ENCODE results near the gene SPAG16. TPM values are rescaled to one million over a fixed set of nuclear protein-coding genes. Genes with fewer than 3 reads are reported as not detected.

The SPAG16 gene
- total and polyA plus RNA-seq, 2 of the 13 experiments (the other 11 are each of a cell fraction or from before 2014, with no cell fraction given) = 9.6 to 26.5 TPM

DNA sequence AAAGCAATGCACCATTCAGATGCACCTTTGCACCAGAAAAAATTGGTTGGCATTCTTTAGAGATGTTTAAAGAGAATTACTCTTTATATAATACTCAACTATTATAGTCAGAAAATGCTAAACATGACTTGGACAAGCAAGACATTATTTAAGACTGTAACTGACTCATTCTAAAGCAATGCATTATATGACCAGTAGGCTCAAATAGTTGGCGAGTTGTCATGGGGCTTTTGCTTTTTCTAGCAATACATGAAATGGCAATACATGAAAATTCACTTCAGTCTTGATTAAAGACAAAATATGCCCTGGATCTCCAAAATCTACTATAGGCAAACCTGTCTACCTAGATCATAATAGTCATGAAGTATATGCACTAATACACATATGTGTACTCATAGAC lies 909.7 kb downstream of the SPAG16 start (continued):
- TF ChIP-seq HDAC2 (CRISPR knock-in tag; IDR thresholded peaks at IDR 0.05) = no peak
- no peak for TF ChIP-seq RFX1 (IDR thresholded peaks at IDR 0.05)
- TF ChIP-seq, protein P1, sequence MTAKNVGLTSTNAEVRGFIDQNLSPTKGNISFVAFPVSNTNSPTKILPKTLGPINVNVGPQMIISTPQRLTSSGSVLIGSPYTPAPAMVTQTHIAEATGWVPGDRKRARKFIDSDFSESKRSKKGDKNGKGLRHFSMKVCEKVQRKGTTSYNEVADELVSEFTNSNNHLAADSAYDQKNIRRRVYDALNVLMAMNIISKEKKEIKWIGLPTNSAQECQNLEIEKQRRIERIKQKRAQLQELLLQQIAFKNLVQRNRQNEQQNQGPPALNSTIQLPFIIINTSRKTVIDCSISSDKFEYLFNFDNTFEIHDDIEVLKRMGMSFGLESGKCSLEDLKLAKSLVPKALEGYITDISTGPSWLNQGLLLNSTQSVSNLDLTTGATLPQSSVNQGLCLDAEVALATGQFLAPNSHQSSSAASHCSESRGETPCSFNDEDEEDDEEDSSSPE (CRISPR knock-in tag; IDR thresholded peaks at IDR 0.05) = no peak
- TF ChIP-seq, protein P2, sequence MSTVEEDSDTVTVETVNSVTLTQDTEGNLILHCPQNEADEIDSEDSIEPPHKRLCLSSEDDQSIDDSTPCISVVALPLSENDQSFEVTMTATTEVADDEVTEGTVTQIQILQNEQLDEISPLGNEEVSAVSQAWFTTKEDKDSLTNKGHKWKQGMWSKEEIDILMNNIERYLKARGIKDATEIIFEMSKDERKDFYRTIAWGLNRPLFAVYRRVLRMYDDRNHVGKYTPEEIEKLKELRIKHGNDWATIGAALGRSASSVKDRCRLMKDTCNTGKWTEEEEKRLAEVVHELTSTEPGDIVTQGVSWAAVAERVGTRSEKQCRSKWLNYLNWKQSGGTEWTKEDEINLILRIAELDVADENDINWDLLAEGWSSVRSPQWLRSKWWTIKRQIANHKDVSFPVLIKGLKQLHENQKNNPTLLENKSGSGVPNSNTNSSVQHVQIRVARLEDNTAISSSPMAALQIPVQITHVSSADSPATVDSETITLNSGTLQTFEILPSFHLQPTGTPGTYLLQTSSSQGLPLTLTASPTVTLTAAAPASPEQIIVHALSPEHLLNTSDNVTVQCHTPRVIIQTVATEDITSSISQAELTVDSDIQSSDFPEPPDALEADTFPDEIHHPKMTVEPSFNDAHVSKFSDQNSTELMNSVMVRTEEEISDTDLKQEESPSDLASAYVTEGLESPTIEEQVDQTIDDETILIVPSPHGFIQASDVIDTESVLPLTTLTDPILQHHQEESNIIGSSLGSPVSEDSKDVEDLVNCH (CRISPR knock-in tag; IDR thresholded peaks at IDR 0.05) = no peak
- TF ChIP-seq, protein P3, sequence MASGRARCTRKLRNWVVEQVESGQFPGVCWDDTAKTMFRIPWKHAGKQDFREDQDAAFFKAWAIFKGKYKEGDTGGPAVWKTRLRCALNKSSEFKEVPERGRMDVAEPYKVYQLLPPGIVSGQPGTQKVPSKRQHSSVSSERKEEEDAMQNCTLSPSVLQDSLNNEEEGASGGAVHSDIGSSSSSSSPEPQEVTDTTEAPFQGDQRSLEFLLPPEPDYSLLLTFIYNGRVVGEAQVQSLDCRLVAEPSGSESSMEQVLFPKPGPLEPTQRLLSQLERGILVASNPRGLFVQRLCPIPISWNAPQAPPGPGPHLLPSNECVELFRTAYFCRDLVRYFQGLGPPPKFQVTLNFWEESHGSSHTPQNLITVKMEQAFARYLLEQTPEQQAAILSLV (CRISPR knock-in tag; IDR thresholded peaks at IDR 0.05; ENCODE audit: borderline replicate concordance) = no peak
- no peak for TF ChIP-seq ZNF547 (CRISPR knock-in tag; IDR thresholded peaks at IDR 0.05)
- TF ChIP-seq, protein P4, sequence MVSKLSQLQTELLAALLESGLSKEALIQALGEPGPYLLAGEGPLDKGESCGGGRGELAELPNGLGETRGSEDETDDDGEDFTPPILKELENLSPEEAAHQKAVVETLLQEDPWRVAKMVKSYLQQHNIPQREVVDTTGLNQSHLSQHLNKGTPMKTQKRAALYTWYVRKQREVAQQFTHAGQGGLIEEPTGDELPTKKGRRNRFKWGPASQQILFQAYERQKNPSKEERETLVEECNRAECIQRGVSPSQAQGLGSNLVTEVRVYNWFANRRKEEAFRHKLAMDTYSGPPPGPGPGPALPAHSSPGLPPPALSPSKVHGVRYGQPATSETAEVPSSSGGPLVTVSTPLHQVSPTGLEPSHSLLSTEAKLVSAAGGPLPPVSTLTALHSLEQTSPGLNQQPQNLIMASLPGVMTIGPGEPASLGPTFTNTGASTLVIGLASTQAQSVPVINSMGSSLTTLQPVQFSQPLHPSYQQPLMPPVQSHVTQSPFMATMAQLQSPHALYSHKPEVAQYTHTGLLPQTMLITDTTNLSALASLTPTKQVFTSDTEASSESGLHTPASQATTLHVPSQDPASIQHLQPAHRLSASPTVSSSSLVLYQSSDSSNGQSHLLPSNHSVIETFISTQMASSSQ (IDR thresholded peaks at IDR 0.05; ENCODE audit: low read depth) = no peak
- TF ChIP-seq, protein P4 (CRISPR knock-in tag; IDR thresholded peaks at IDR 0.05; ENCODE audit: borderline replicate concordance) = no peak
- TF ChIP-seq SAP130 (CRISPR knock-in tag; IDR thresholded peaks at IDR 0.05; ENCODE audit: low read depth) = no peak
- TF ChIP-seq TCF12 (IDR thresholded peaks at IDR 0.05) = no peak
- no peak for TF ChIP-seq TCF12 (CRISPR knock-in tag; IDR thresholded peaks at IDR 0.05)
